Breast epithelium (tissue), 4 donors: ENCODE data around the gene ATM. TPM values are rescaled to one million over a fixed set of nuclear protein-coding genes. Genes with fewer than 3 reads are reported as not detected.

Source experiments
- DNase-seq, 2 donors: peaks; one replicate each; pipeline ENCODE4 v3.0.0-alpha.2; 2019; ENCODE audit warnings: low spot score in 2 of 2
- H3K27ac ChIP-seq, 2 donors: fragments of 200-600 bp; sonication (generic) in 1 of 2; one replicate each; pipeline ENCODE4 v1.5.1; 2016 to 2019; ENCODE audit warnings: mild to moderate bottlenecking in 1 of 2
- H3K27me3 ChIP-seq, 2 donors: fragments of 200-600 bp; sonication (generic) in 1 of 2; one replicate each; pipeline versions ENCODE4 v1.5.1 to v1.6.0; 2017 to 2019; ENCODE audit warnings: control low read depth in 1 of 2, mild to moderate bottlenecking in 1 of 2
- H3K36me3 ChIP-seq: fragments of 200-600 bp; one replicate; pipeline ENCODE4 v1.5.1; 2019
- H3K4me1 ChIP-seq, 2 donors: fragments of 200-600 bp; sonication (generic); one replicate each; pipeline ENCODE4 v1.5.1; 2016 to 2019; ENCODE audit warnings: control low read depth in 1 of 2
- H3K4me3 ChIP-seq, 3 donors: fragments of 200-600 bp; sonication (generic); 1 replicate in 2 of 3; 2 replicates in 1 of 3; pipeline ENCODE4 v1.5.1; 2016 to 2019; ENCODE audit warnings: mild to moderate bottlenecking in 3 of 3, moderate library complexity in 2 of 3
- H3K9me3 ChIP-seq, 2 donors: fragments of 200-600 bp; sonication (generic) in 1 of 2; one replicate each; pipeline ENCODE4 v1.5.1; 2016 to 2019; ENCODE audit warnings: control low read depth in 1 of 2
- POLR2A ChIP-seq: fragments of 450-650 bp; IDR thresholded peaks from one replicate; pipeline ENCODE4 v1.6.1; 2016; ENCODE audit warnings: antibody characterized with exemption, mild to moderate bottlenecking, moderate library complexity
- POLR2AphosphoS5 ChIP-seq, 3 donors: sonication (generic); formaldehyde crosslinking; IDR thresholded peaks; one replicate each; pipeline ENCODE4 v1.6.1; 2017; ENCODE audit warnings: antibody characterized with exemption in 3 of 3
- intact Hi-C: fragments of 100-400 bp; cut with DNase I; formaldehyde crosslinking; loops from one replicate; pipeline ENCODE4 v1.15.1; 2023; ENCODE audit warnings: low total_unique reads
- total RNA-seq, 3 donors: library from RNA; depleted of rRNA; stranded (reverse); fragments of >200 nt; gene quantifications; one replicate each; pipeline ENCODE4 v1.1.0, GENCODE V29; 2016
- TF ChIP-seq, protein P1 (sequence below), 3 donors: fragments of 450-650 bp; IDR thresholded peaks; one replicate each; pipeline ENCODE4 v1.5.1; 2016 to 2017; ENCODE audit warnings: antibody characterized with exemption in 3 of 3, mild to moderate bottlenecking in 3 of 3, moderate library complexity in 3 of 3

Gene ATM
- total RNA-seq, 3 donors from 2014 or later, result 84.7 to 117 (median 91.4) TPM

DNA sequence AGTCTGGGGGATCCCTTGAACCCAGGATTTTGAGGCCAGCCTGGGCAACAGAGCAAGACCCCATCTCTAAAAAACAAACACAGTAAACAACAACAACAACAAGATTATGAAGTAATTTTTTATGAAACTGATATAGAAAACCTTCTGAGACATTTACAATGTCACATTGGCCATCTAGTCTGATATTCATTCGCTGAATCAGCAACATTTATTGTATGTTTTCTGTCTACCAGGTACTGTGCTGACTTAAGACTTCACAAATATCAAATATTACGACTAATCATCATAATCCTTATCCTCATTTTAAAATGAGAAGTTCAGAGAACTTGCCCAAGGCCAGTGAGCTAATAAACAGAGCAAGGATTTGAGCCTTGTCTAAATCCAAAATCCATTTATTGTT lies 120.8 kb downstream of the ATM start:
- no peaks in the 10 kb centered on the region for H3K27me3 ChIP-seq
- H3K4me3 ChIP-seq, result no peak overlapping the region
- TF ChIP-seq POLR2AphosphoS5 (IDR thresholded peaks at IDR 0.05), result no peak
- TF ChIP-seq, protein P1, sequence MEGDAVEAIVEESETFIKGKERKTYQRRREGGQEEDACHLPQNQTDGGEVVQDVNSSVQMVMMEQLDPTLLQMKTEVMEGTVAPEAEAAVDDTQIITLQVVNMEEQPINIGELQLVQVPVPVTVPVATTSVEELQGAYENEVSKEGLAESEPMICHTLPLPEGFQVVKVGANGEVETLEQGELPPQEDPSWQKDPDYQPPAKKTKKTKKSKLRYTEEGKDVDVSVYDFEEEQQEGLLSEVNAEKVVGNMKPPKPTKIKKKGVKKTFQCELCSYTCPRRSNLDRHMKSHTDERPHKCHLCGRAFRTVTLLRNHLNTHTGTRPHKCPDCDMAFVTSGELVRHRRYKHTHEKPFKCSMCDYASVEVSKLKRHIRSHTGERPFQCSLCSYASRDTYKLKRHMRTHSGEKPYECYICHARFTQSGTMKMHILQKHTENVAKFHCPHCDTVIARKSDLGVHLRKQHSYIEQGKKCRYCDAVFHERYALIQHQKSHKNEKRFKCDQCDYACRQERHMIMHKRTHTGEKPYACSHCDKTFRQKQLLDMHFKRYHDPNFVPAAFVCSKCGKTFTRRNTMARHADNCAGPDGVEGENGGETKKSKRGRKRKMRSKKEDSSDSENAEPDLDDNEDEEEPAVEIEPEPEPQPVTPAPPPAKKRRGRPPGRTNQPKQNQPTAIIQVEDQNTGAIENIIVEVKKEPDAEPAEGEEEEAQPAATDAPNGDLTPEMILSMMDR (IDR thresholded peaks at IDR 0.05), result no peak
- TF ChIP-seq POLR2A, result no peak
- no peaks in the 10 kb centered on the region for H3K9me3 ChIP-seq
- no peaks in the 10 kb centered on the region for H3K4me1 ChIP-seq
- no peak overlapping the region for H3K27ac ChIP-seq
- no peaks in the 10 kb centered on the region for H3K36me3 ChIP-seq
- no peak for DNase-seq
- intact Hi-C loops, result no loop called here

DNA sequence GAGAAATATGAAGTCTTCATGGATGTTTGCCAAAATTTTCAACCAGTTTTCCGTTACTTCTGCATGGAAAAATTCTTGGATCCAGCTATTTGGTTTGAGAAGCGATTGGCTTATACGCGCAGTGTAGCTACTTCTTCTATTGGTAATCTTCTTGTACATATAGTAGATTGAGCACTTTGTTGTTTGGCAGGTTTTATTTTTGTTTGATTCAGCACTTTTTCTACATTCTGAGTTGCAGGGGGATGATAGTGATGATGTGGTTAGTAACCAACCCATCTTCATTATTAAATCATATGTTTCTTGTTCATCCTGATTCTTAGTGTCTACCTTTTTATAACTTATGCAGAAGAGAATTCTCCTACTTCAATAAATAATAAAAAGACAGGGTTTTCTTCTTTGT lies 122.9 kb downstream of the ATM start:
- TF ChIP-seq, protein P1 (IDR thresholded peaks at IDR 0.05), result no peak
- TF ChIP-seq POLR2A (no peak), POLR2AphosphoS5 (IDR thresholded peaks at IDR 0.05) (no peak)
- H3K4me3 ChIP-seq, result no peak overlapping the region
- DNase-seq, result no peak
- H3K27ac ChIP-seq, result no peak overlapping the region
- intact Hi-C loops, result no loop called here
- no peaks in the 10 kb centered on the region for H3K36me3 ChIP-seq
- H3K4me1 ChIP-seq, result no peaks in the 10 kb centered on the region
- no peaks in the 10 kb centered on the region for H3K9me3 ChIP-seq
- no peaks in the 10 kb centered on the region for H3K27me3 ChIP-seq

DNA sequence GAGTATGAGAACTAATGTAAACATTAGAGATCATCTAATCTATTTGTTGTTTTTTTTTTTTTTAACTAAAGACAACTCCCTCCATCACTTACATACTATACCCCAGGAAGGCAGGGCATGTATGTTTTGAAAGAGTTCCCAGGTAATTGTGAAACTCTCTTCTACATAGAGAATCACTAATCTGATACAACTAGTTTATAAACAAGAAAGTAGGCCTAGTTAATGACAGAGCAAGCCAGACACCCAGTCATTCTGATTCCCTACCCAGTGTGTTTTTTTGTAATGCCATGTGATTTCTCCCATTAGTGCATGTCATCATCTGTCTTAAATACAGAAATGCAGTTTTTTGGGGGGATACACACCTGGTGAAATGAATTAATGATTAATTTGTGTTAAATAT lies 123.6 kb downstream of the ATM start:
- Histone ChIP-seq H3K4me1 (no peaks in the 10 kb centered on the region), H3K4me3 (no peak overlapping the region), H3K27me3 (no peaks in the 10 kb centered on the region), H3K9me3 (no peaks in the 10 kb centered on the region), H3K36me3 (no peaks in the 10 kb centered on the region), H3K27ac (no peak overlapping the region)
- intact Hi-C loops, result no loop called here
- no peak for DNase-seq
- TF ChIP-seq POLR2AphosphoS5 (IDR thresholded peaks at IDR 0.05) (no peak), POLR2A (no peak)
- TF ChIP-seq, protein P1 (IDR thresholded peaks at IDR 0.05), result no peak

DNA sequence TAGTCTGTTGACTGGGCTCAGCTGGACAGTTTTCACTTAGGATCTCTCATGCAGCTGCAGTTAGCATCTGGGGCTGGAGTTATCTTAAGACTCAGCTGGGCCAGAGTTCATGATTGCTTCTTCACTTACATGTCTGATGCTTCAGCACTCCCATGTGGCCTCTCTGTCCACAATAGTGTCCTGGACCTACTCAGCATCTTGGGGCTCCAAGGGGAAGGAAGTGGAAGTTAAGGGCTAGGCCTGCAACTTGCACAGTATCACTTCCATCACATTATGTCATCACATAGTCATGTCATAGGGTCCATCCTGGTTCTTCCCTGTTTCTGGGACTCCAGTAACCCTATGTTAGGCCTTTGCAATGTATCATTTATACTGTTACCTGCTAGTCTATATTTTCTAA lies 128.6 kb downstream of the ATM start:
- DNase-seq, result no peak
- H3K4me1 ChIP-seq, result no peaks in the 10 kb centered on the region
- no peak overlapping the region for H3K4me3 ChIP-seq
- no peaks in the 10 kb centered on the region for H3K36me3 ChIP-seq
- H3K9me3 ChIP-seq, result no peaks in the 10 kb centered on the region
- TF ChIP-seq POLR2A (no peak), POLR2AphosphoS5 (IDR thresholded peaks at IDR 0.05) (no peak)
- TF ChIP-seq, protein P1 (IDR thresholded peaks at IDR 0.05), result no peak
- H3K27me3 ChIP-seq, result no peaks in the 10 kb centered on the region
- no peak overlapping the region for H3K27ac ChIP-seq
- intact Hi-C loops, result no loop called here

DNA sequence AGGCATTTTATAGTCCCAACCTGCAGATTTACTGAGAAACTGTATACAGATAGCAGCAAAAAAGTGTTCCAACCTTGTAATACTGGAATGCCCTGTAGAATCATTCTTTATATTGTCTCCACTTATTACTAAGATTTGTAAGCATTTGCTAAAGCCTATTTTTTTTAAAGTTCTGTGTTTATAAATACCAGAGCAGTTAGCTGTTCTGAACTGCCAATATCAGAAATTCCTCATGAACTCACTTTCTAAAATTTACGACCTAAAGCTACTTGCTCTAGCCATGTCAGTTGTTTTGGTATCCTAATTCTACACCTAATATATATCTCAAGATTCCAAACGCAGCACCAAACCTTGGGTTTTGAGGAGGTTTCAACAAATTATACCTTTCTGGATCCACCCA lies 141.3 kb downstream of the ATM start:
- no peak overlapping the region for H3K27ac ChIP-seq
- TF ChIP-seq, protein P1 (IDR thresholded peaks at IDR 0.05), result no peak
- TF ChIP-seq POLR2A, result no peak
- TF ChIP-seq POLR2AphosphoS5 (IDR thresholded peaks at IDR 0.05), result no peak
- H3K4me1 ChIP-seq, result no peaks in the 10 kb centered on the region
- H3K27me3 ChIP-seq, result no peaks in the 10 kb centered on the region
- H3K9me3 ChIP-seq, result no peaks in the 10 kb centered on the region
- no peaks in the 10 kb centered on the region for H3K36me3 ChIP-seq
- no peak for DNase-seq
- intact Hi-C loops, result no loop called here
- no peak overlapping the region for H3K4me3 ChIP-seq
